ENCODE data around the gene CDH4. TPM values are rescaled to one million over a fixed set of nuclear protein-coding genes. Genes with fewer than 3 reads are reported as not detected.

The CDH4 gene
- total and polyA plus RNA-seq, 2 of the 8 experiments (the other 6 are each of a cell fraction or from before 2014, with no cell fraction given): 4.3 to 7.9 TPM

- H3K36me3 ChIP-seq (ENCODE audit: control insufficient read depth in 2 of 4, insufficient read depth in 4 of 4, low read length in 3 of 4): no peaks in the 10 kb centered on the region
- no peak for TF ChIP-seq KDM1A (IDR thresholded peaks at IDR 0.05; ENCODE audit: borderline replicate concordance, low read length)
- TF ChIP-seq SP4 (IDR thresholded peaks at IDR 0.05; ENCODE audit: low read length): no peak
- TF ChIP-seq RXRA (IDR thresholded peaks at IDR 0.05; ENCODE audit: insufficient read depth, low read depth, low read length): no peak
- no peak for TF ChIP-seq EZH2 (IDR thresholded peaks at IDR 0.05; ENCODE audit: low read depth, low read length, severe bottlenecking)
- no peak for TF ChIP-seq GTF2F1 (IDR thresholded peaks at IDR 0.05; ENCODE audit: borderline replicate concordance, low read depth, low read length)
- no peak for TF ChIP-seq JUN (IDR thresholded peaks at IDR 0.05; ENCODE audit: low read depth, low read length)
- no peak for TF ChIP-seq CEBPB (IDR thresholded peaks at IDR 0.05; ENCODE audit: low read depth, low read length)
- no peak for TF ChIP-seq TAF7 (optimal IDR thresholded peaks at IDR 0.05; ENCODE audit: borderline replicate concordance, low read depth, low read length)
- no peak for TF ChIP-seq RBBP5 (IDR thresholded peaks at IDR 0.05; ENCODE audit: borderline replicate concordance, low read depth, low read length)
- TF ChIP-seq TEAD4 (IDR thresholded peaks at IDR 0.05; ENCODE audit: low read depth, low read length): no peak
- no peak for TF ChIP-seq KDM5A (IDR thresholded peaks at IDR 0.05; ENCODE audit: low read length)
- TF ChIP-seq CBX5 (IDR thresholded peaks at IDR 0.05; ENCODE audit: low read depth, low read length): no peak
- TF ChIP-seq SIX5 (IDR thresholded peaks at IDR 0.05; ENCODE audit: low read depth, low read length): no peak
- TF ChIP-seq CHD1 (IDR thresholded peaks at IDR 0.05; ENCODE audit: low read depth, low read length): no peak
- TF ChIP-seq PHF8 (conservative IDR thresholded peaks at IDR 0.05; ENCODE audit: low read depth, low read length): no peak
- TF ChIP-seq POLR2A (IDR thresholded peaks at IDR 0.05; ENCODE audit: control extremely low read depth in 1 of 2, low read depth in 2 of 2, low read length in 2 of 2): no peak
- no peak for TF ChIP-seq BRCA1 (IDR thresholded peaks at IDR 0.05; ENCODE audit: low read depth, low read length)
These were observed 342.1 kb downstream of the CDH4 start for GRCh38 chr20:61594198-61594597.

More at GRCh38 chr20:61594198-61594597, 342.1 kb downstream of the CDH4 start:
- no peak overlapping the region for H3K56ac ChIP-seq (replicated peaks; ENCODE audit: insufficient read length, low read depth, low read length)
- H3K79me1 ChIP-seq (ENCODE audit: low read depth, low read length): no peaks in the 10 kb centered on the region
- no peak overlapping the region for H2BK20ac ChIP-seq (ENCODE audit: low read length)
- H3K18ac ChIP-seq (ENCODE audit: extremely low read depth, low read length): no peak overlapping the region
- H2BK12ac ChIP-seq (ENCODE audit: low read depth, low read length): no peak overlapping the region
- H3K4ac ChIP-seq (replicated peaks; ENCODE audit: insufficient read length, low read depth, low read length): no peak overlapping the region
- H3K4me3 ChIP-seq (ENCODE audit: extremely low read depth in 1 of 4, insufficient read depth in 2 of 4, low read depth in 3 of 4, low read length in 4 of 4): no peak overlapping the region
- H2BK5ac ChIP-seq (ENCODE audit: low read depth, low read length): no peak overlapping the region
- no peak overlapping the region for H4K91ac ChIP-seq (replicated peaks; ENCODE audit: insufficient read length, low read length)
- FAIRE-seq: no peak
- peaks cover 0 to 7% (median 0%) of the 10 kb centered on the region in 4 experiments; a peak in 3 of 7 replicates for H3K4me1 ChIP-seq (replicated peaks in 1 of 4; ENCODE audit: control insufficient read depth in 3 of 4, insufficient read depth in 4 of 4, low read length in 3 of 4)
- H3K23ac ChIP-seq (ENCODE audit: insufficient read length): no peak overlapping the region
- no peak overlapping the region for H2AK5ac ChIP-seq (ENCODE audit: low read depth, low read length)
- H3K23me2 ChIP-seq (ENCODE audit: low read depth, low read length): no peaks in the 10 kb centered on the region
- H4K20me1 ChIP-seq (replicated peaks in 1 of 2; ENCODE audit: control insufficient read depth in 1 of 2, insufficient read depth in 2 of 2, low read length in 2 of 2): no peaks in the 10 kb centered on the region
- DNase-seq (ENCODE audit: low read depth in 1 of 2, low spot score in 2 of 2): no peak
- no peaks in the 10 kb centered on the region for H3K79me2 ChIP-seq (ENCODE audit: control insufficient read depth in 1 of 2, insufficient read depth in 2 of 2, low read length in 2 of 2)
- CTCF ChIA-PET (ENCODE audit: partially characterized antibody): interaction anchor here (0.6 kb wide), 1 partner anchor 868 kb away, joined by 3 read pairs; no protein-coding TSS in a partner anchor
- no peak overlapping the region for H3K27ac ChIP-seq (ENCODE audit: low read depth, low read length)
- no peak overlapping the region for H3K14ac ChIP-seq (ENCODE audit: insufficient read length)
- H2BK120ac ChIP-seq (replicated peaks; ENCODE audit: low read depth, low read length): no peak overlapping the region
- no peak overlapping the region for H3K9ac ChIP-seq (replicated peaks in 1 of 4; ENCODE audit: extremely low read depth in 1 of 4, low read depth in 3 of 4, low read length in 3 of 4)
- no peak overlapping the region for H2AFZ ChIP-seq (ENCODE audit: low read length)
- POLR2A ChIA-PET (ENCODE audit: partially characterized antibody): no interaction called here
- H3K27me3 ChIP-seq (replicated peaks in 1 of 4; ENCODE audit: control insufficient read depth in 3 of 4, extremely low read depth in 1 of 4, insufficient read depth in 3 of 4, low read length in 3 of 4): no peaks in the 10 kb centered on the region
- peaks cover 12 to 26% of the 10 kb centered on the region in 2 experiments for H3K9me3 ChIP-seq (ENCODE audit: insufficient read depth in 2 of 2, low read depth in 1 of 2, low read length in 1 of 2)
- no peak overlapping the region for H2BK15ac ChIP-seq (ENCODE audit: low read length)
- H4K5ac ChIP-seq (ENCODE audit: insufficient read length, low read depth, low read length): no peak overlapping the region
- no peak overlapping the region for H3K4me2 ChIP-seq (ENCODE audit: insufficient read depth in 1 of 2, low read depth in 2 of 2, low read length in 2 of 2)
- no peak overlapping the region for H4K8ac ChIP-seq (ENCODE audit: extremely low read depth, insufficient read depth, low read length)
- 94% methylated on average over 2 of the region's 8 CpGs; no CpG with 5 or more reads in 1 of the 2 experiments for WGBS, 2 experiments (ENCODE audit: extremely low coverage in 1 of 2, insufficient coverage in 1 of 2, insufficient read length in 1 of 2, insufficient replicate concordance in 2 of 2, low coverage in 1 of 2, low lambda C conversion rate in 2 of 2, missing lambda C conversion rate in 1 of 2)

Data from H1 (cell line).